Esophagus muscularis mucosa (tissue), 4 donors: ENCODE results near the gene PRM2.

Experiments
- CTCF ChIP-seq, 3 experiments: fragments of 200-600 bp in 2 of 3; fragments of 450-650 bp in 1 of 3; sonication (generic) in 2 of 3; IDR thresholded peaks; one replicate each; pipeline ENCODE4 v1.5.1; 2017 to 2019; ENCODE audit warnings: antibody characterized with exemption in 3 of 3, mild to moderate bottlenecking in 2 of 3, moderate library complexity in 1 of 3
- EP300 ChIP-seq: sonication (generic); formaldehyde crosslinking; IDR thresholded peaks from one replicate; pipeline ENCODE4 v1.6.1; 2017; ENCODE audit warnings: antibody characterized with exemption
- POLR2A ChIP-seq: fragments of 450-650 bp; IDR thresholded peaks from one replicate; pipeline ENCODE4 v1.6.1; 2017; ENCODE audit warnings: antibody characterized with exemption, moderate library complexity, mild to moderate bottlenecking, low read depth
- POLR2AphosphoS5 ChIP-seq, 2 donors: sonication (generic); formaldehyde crosslinking; IDR thresholded peaks; one replicate each; pipeline ENCODE4 v1.6.1; 2017; ENCODE audit warnings: antibody characterized with exemption in 2 of 2

DNA sequence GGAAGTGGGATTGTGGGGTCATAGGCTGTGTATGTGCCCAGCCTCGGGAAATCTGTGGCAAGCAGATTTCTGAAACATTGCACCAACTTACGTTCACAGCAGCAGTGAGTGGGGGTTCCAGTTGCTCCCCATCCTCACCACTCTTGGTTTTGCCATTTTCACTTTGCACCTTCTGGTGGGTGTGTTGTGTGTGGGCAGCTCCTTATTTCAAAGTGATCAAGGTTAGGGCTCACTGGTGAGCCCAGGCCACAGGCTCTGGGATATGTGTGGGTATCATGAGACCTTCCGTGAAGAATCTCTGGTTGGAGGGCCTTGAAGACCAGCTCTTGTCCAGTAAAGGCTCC lies 34.3 kb upstream of the PRM2 start:
- TF ChIP-seq CTCF (IDR thresholded peaks at IDR 0.05) (no peak), POLR2A (no peak), POLR2AphosphoS5 (IDR thresholded peaks at IDR 0.05) (no peak), EP300 (no peak)
